ENCODE measurements around the gene ATXN1. TPM values are rescaled to one million over a fixed set of nuclear protein-coding genes. Genes with fewer than 3 reads are reported as not detected.

ATXN1 gene
- total and polyA plus RNA-seq, 2 of the 13 experiments (the other 11 are each of a cell fraction or from before 2014, with no cell fraction given) = 20.7 to 39.5 TPM

DNA sequence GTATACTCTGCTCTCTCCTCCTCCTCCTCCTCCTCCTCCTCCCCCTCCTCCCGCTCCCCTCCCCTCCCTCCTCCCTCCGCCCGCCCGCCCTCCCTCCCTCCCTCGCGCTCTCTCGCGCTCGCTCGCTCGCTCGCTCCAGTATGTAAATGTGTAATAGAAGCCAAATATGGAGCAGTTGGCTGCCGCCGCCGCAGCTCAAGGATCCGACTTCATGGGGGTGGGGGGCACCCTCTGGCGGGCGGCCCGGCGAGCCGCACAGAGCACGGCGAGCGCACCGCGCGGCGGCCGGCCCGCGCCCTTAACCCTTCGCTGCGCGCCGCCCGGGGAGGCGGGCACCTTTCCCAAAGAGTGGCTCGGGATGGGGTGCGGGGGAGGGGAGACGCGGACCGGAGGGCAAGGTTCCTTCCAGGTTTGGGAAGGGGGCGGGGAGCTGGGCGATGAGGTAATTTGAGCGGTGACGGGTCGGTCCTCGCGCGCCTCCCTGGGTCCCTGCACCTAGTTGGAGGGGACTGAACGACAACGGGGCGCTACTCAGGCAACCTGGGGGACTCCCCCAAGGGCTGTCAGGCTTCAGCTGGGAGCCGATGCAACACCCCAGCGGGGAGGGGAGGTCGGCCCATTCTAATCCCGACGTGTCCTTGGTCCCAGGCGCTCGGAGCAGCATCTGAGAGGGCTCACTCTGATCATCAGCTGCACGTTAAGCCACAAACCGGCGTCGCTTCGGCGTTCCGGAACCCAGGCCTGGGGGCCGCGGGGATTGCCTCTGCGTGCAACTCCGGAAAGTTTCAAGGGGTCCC lies 409 bp upstream of the ATXN1 start (continued):
- TF ChIP-seq, protein P1, sequence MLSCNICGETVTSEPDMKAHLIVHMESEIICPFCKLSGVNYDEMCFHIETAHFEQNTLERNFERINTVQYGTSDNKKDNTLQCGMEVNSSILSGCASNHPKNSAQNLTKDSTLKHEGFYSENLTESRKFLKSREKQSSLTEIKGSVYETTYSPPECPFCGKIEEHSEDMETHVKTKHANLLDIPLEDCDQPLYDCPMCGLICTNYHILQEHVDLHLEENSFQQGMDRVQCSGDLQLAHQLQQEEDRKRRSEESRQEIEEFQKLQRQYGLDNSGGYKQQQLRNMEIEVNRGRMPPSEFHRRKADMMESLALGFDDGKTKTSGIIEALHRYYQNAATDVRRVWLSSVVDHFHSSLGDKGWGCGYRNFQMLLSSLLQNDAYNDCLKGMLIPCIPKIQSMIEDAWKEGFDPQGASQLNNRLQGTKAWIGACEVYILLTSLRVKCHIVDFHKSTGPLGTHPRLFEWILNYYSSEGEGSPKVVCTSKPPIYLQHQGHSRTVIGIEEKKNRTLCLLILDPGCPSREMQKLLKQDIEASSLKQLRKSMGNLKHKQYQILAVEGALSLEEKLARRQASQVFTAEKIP (CRISPR knock-in tag; IDR thresholded peaks at IDR 0.05; ENCODE audit: borderline replicate concordance) = no peak
- TF ChIP-seq ZNF280D (CRISPR knock-in tag; IDR thresholded peaks at IDR 0.05) (no peak; the same call in 1 of the 2 replicates), CCDC6 (CRISPR knock-in tag; IDR thresholded peaks at IDR 0.05) (peak; percentile 44; the same call in 1 of the 2 replicates), ZNF720 (CRISPR knock-in tag; IDR thresholded peaks at IDR 0.05) (no peak), IRX3 (CRISPR knock-in tag; IDR thresholded peaks at IDR 0.05; ENCODE audit: borderline replicate concordance, low read depth) (0 out of 2 replicates have a peak, but pooled peaks have one; percentile 27), GRHL1 (CRISPR knock-in tag; conservative IDR thresholded peaks at IDR 0.05) (no peak), ZNF431 (CRISPR knock-in tag; IDR thresholded peaks at IDR 0.05; ENCODE audit: borderline replicate concordance, low read depth) (peak; percentile 90), ZNF75D (CRISPR knock-in tag; IDR thresholded peaks at IDR 0.05; ENCODE audit: borderline replicate concordance) (no peak), NRL (CRISPR knock-in tag; IDR thresholded peaks at IDR 0.05; ENCODE audit: borderline replicate concordance) (peak; percentile 89), BATF2 (CRISPR knock-in tag; IDR thresholded peaks at IDR 0.05) (no peak), HINFP (CRISPR knock-in tag; IDR thresholded peaks at IDR 0.05; ENCODE audit: low read depth) (peak; percentile 85; the same call in 1 of the 2 replicates), NONO (IDR thresholded peaks at IDR 0.05) (no peak), NONO (CRISPR knock-in tag; conservative IDR thresholded peaks at IDR 0.05) (peak; percentile 70; the same call in 1 of the 2 replicates)
- TF ChIP-seq, protein P2, sequence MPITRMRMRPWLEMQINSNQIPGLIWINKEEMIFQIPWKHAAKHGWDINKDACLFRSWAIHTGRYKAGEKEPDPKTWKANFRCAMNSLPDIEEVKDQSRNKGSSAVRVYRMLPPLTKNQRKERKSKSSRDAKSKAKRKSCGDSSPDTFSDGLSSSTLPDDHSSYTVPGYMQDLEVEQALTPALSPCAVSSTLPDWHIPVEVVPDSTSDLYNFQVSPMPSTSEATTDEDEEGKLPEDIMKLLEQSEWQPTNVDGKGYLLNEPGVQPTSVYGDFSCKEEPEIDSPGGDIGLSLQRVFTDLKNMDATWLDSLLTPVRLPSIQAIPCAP (CRISPR knock-in tag; IDR thresholded peaks at IDR 0.05; ENCODE audit: low read depth) = peak; percentile 83; the same call in 1 of the 2 replicates
- TF ChIP-seq, protein P3, sequence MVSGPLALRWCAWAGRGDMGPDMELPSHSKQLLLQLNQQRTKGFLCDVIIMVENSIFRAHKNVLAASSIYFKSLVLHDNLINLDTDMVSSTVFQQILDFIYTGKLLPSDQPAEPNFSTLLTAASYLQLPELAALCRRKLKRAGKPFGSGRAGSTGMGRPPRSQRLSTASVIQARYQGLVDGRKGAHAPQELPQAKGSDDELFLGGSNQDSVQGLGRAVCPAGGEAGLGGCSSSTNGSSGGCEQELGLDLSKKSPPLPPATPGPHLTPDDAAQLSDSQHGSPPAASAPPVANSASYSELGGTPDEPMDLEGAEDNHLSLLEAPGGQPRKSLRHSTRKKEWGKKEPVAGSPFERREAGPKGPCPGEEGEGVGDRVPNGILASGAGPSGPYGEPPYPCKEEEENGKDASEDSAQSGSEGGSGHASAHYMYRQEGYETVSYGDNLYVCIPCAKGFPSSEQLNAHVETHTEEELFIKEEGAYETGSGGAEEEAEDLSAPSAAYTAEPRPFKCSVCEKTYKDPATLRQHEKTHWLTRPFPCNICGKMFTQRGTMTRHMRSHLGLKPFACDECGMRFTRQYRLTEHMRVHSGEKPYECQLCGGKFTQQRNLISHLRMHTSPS (CRISPR knock-in tag; IDR thresholded peaks at IDR 0.05; ENCODE audit: low read depth) = peak; percentile 51
